Stimulated activated naive CD8-positive, alpha-beta T cell treated with anti-CD3 and anti-CD28 coated beads, Interleukin-15, Interleukin-2, amounts not matched to agents 100 ng/mL and 50 ng/mL, for 24 hours (primary cell): Measurements from ENCODE around the gene TEDDM1.
A peak's percentile ranks its signal among the peaks of the same experiment; 100 is the strongest.
"Not testable (repeated sequence)": the region's sequence is repeated elsewhere in the genome, so short reads cannot be mapped to it uniquely, and the experiment has no call there.

Source experiments
- H3K27ac Mint-ChIP-seq: one replicate; pipeline ENCODE4 v1.8.0; 2021; ENCODE audit warnings: mild to moderate bottlenecking, mixed read lengths
- H3K27me3 Mint-ChIP-seq: one replicate; pipeline ENCODE4 v1.8.0; 2021; ENCODE audit warnings: mixed read lengths
- H3K36me3 Mint-ChIP-seq: one replicate; pipeline ENCODE4 v1.8.0; 2021; ENCODE audit warnings: low read depth, mixed read lengths
- H3K4me1 Mint-ChIP-seq: one replicate; pipeline ENCODE4 v1.8.0; 2021; ENCODE audit warnings: low read depth, mixed read lengths
- H3K4me3 Mint-ChIP-seq: one replicate; pipeline ENCODE4 v1.8.0; 2021; ENCODE audit warnings: mild to moderate bottlenecking, mixed read lengths
- H3K9me3 Mint-ChIP-seq: one replicate; pipeline ENCODE4 v1.8.0; 2021; ENCODE audit warnings: mixed read lengths

The TEDDM1 gene

DNA sequence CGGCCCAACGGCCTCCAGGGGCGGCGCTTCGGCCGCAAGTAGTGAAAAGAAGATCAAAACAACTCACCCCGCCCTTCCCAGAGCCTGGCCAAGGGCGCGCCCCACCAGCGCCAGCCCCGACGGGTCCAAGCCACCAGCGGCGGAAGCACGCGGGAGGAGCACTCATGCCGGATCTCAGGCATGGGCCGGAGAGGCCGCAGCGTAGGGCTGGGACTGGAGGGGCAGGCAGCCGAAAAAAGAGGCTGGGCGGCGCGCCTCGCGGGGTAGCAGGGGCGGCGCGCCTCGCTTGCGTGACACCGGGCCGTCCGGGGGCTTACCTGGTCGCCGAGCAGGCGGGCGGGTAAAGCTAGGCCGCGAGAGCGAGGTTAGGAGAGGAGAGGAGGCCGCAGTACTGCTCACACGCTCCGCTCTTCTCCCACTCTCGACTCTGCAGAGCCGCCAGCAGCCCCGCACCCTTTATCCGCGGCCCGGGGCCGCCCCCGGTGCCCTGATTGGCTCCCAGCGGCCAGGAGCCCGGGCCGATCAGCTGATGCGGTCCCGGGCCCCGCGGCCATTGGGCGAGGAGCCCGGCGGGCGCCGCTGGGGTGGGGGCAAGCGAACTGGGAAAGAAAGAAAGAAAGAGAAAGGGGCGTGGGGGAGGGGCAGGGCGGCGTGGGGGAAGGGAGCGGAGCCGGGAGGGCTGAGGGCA lies 9.0 kb downstream of the TEDDM1 start, which contains the start of gene GLUL:
Gene GLUL (minus strand): TSS at position 429 of the 688 bp plus-strand sequence. CDS start 3,053 bp downstream, outside the sequence.
- Mint-ChIP-seq H3K36me3 (peaks cover 13% of the 10 kb centered on the region), H3K9me3 (no peaks in the 10 kb centered on the region), H3K27me3 (peaks cover 35% of the 10 kb centered on the region)

DNA sequence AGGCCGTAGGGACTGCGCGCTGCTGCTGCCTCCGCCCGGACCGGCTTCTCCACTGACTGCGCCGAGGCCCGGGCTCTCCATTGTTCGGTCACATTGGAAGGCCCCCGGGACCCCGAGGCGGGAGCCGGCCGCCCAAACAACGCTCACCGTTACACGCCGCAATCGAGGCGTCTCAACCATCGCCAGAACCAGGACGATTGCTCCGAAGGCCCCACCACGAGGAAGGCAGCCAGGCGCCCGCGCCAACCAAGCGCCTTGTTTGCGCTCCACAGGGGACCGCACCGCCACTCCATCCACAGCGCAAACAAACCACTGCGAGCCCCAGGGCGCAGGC lies 9.5 kb downstream of the TEDDM1 start:
- Mint-ChIP-seq H3K4me3 (peak overlapping the region; percentile 87), H3K9me3 (no peaks in the 10 kb centered on the region), H3K36me3 (peaks cover 18% of the 10 kb centered on the region), H3K27ac (peak overlapping the region; percentile 82), H3K4me1 (peaks cover 18% of the 10 kb centered on the region), H3K27me3 (peaks cover 33% of the 10 kb centered on the region)

More for the DNA sequence above, 9.0 kb downstream of the TEDDM1 start, which contains the start of gene GLUL:
- Mint-ChIP-seq H3K4me3 (peak within 1 kb of the TSS; percentile 87), H3K27ac (peak within 1 kb of the TSS; percentile 82), H3K4me1 (peaks cover 18% of the 10 kb centered on the region)

DNA sequence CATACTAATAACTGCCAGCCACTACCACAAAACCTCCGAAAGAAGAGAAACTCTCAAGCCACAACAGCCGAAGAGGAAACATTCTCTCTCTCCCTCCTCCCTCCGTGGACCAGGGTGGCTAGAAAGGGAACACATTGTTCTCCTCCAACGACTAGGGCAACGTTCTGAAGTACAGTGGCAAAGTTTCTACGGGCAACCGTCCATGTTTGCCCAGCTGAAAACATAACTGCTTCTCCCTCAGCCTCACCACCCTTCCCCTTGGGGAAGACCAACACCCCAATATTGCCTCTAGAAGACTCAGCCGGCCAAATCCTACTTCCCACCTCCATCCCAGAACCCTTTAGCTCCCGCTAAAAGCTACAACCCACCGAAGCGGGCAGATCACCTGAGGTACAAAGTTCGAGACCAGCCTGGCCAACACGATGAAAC lies 10.8 kb downstream of the TEDDM1 start:
- H3K9me3 Mint-ChIP-seq = no peaks in the 10 kb centered on the region
- H3K36me3 Mint-ChIP-seq = peaks cover 29% of the 10 kb centered on the region
- H3K4me1 Mint-ChIP-seq = peaks cover 18% of the 10 kb centered on the region
- peaks cover 28% of the 10 kb centered on the region for H3K27me3 Mint-ChIP-seq
- peak overlapping the region; percentile 87 for H3K4me3 Mint-ChIP-seq
- peak overlapping the region; percentile 40 for H3K27ac Mint-ChIP-seq

DNA sequence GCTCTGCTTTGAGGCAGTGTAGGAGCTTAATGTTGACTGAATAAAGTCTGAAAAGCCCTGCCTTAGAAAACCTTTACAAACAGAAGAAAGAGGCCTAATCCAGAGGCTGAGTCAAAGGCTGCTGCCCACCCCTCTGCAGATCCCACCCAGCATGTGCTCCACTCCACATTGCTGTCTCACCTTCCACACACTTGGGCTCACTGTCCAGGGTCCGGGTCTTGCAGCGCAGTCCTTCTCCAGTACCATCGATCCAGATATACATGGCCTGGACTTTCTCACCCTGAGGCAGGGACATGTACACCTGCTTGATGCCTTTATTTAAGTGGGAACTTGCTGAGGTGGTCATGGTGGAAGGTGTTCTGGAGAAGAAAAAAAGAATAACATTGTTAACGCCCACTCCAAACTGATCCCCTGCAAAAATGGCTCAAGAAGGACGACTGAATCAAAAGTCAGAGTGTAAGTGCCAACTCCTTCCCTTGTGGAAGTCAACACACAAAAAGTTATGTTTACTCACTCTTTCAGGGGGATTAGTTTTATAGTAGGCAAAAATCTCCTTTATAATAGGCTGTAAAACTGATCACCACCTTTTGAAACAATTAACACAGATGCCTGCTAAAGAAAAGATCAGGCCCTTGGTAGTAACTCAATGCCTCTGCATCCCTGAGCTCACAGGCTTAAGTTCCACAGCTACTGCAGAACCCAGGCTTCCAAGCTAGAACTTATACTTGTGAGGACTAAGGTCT lies 11.9 kb downstream of the TEDDM1 start:
- H3K9me3 Mint-ChIP-seq = no peaks in the 10 kb centered on the region
- H3K36me3 Mint-ChIP-seq = peaks cover 36% of the 10 kb centered on the region
- H3K4me1 Mint-ChIP-seq = peaks cover 18% of the 10 kb centered on the region
- no peak overlapping the region for H3K4me3 Mint-ChIP-seq
- H3K27me3 Mint-ChIP-seq = peaks cover 23% of the 10 kb centered on the region
- H3K27ac Mint-ChIP-seq = no peak overlapping the region

DNA sequence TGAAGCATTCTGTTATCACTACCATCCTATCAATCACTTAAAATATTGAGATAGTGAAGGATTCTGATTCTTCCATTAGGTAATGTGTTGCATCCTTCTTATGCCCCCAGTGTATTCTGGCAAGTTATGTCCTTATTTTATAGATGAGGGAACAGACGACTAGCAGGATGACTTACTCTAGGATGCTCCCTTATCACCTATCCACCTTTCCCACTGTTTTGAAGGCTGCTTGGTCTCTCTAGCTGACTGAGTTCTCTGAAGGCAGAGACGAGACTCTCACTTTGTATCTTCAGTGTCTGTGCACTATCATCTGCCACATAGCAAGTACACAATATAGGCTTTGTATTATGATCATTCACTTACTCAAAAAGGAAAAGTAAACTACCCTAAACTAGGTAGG lies 12.9 kb downstream of the TEDDM1 start:
- no peak overlapping the region for H3K27ac Mint-ChIP-seq
- H3K4me3 Mint-ChIP-seq = no peak overlapping the region
- H3K9me3 Mint-ChIP-seq = no peaks in the 10 kb centered on the region
- peaks cover 15% of the 10 kb centered on the region for H3K27me3 Mint-ChIP-seq
- peaks cover 36% of the 10 kb centered on the region for H3K36me3 Mint-ChIP-seq
- peaks cover 18% of the 10 kb centered on the region for H3K4me1 Mint-ChIP-seq

DNA sequence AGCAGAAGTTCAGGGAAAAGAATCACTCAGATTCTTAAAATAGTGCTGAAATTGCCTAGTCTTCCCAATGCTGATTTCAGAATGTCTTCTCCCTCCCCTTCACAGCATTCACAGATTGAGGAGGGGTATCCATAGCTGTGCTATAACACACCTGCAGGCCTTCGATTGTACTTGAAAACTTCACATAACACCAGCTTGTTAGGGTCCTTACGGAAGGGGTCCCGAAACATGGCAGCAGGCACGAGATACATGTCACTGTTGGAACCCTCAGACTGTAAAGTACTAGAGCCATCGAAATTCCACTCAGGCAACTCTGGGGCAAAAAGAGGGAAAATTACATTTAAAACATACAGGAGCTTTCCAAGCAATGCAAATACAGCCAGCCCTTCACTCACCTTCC lies 13.5 kb downstream of the TEDDM1 start:
- peaks cover 36% of the 10 kb centered on the region for H3K36me3 Mint-ChIP-seq
- H3K9me3 Mint-ChIP-seq = no peaks in the 10 kb centered on the region
- H3K4me1 Mint-ChIP-seq = peaks cover 18% of the 10 kb centered on the region
- H3K27me3 Mint-ChIP-seq = peaks cover 14% of the 10 kb centered on the region
- H3K4me3 Mint-ChIP-seq = no peak overlapping the region
- no peak overlapping the region for H3K27ac Mint-ChIP-seq

DNA sequence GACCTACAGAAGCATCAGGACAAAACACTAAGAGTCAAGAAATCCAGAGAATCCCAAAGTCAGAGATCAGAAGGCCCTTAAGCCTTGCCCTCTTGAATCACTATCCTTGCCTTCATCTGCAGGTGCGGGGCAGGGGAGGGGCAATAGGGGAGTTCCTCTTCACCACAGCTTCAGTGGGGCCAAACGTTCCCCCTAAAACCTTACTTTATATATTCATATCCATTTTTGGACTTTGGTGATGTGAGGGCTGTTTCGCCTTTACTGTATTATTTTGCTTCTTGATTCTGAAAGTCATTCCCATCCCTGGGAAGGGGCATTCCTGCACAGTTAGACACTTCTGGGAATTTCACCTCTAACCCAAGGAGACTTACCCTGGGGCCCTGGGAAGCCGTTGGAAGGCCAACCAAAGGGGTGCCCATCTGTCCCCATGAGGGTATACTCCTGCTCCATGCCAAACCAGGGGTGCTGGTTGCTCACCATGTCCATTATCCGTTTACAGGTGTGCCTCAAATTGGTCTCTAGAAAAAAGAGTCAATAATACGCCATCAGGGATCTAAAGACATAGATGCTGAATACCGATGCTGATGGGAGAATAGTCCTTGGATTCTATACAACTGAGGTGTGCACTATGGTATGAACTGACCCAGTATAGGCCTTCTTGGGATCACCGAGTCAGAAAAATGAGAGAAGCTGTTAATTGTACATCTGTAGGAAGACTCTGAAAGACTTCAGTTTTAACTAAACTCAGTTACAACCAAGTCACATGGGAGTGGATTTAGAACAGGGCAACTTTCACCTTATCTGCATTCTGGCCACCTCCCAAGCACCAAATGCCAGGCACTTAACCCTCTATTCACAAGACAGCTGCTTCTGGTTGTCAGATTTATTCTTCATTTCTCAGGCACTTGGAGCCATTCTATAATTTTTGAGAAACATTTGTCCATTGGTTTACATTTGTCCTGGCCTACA lies 14.3 kb downstream of the TEDDM1 start:
- Mint-ChIP-seq H3K4me3 (no peak overlapping the region), H3K36me3 (peaks cover 36% of the 10 kb centered on the region), H3K4me1 (peaks cover 16% of the 10 kb centered on the region), H3K27me3 (peaks cover 14% of the 10 kb centered on the region), H3K9me3 (no peaks in the 10 kb centered on the region), H3K27ac (no peak overlapping the region)

DNA sequence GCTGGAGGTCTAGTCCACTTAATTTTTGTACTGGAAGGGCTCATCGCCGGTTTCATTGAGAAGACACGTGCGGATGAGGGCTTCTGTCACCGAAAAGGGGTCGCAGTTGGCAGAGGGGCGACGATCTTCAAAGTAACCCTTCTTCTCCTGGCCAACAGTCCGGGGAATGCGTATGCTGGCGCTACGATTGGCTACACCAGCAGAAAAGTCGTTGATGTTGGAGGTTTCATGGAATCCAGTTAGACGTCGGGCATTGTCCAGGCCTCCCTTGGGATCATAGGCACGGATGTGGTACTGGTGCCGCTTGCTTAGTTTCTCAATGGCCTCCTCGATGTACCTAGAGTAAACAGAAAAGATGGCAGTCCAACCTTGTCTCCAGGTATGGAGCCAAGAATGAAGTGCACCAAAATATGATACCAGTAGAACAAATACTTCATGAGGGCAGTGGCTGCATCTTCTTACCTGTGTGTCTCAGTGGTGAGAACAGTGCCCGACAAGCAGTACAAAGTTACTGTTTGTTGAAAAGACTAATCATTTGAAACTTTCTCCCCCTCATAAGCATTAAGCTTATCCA lies 16.0 kb downstream of the TEDDM1 start:
- peaks cover 2% of the 10 kb centered on the region for H3K4me1 Mint-ChIP-seq
- H3K27me3 Mint-ChIP-seq = peaks cover 3% of the 10 kb centered on the region
- no peak overlapping the region for H3K4me3 Mint-ChIP-seq
- no peak overlapping the region for H3K27ac Mint-ChIP-seq
- H3K36me3 Mint-ChIP-seq = peaks cover 36% of the 10 kb centered on the region
- no peaks in the 10 kb centered on the region for H3K9me3 Mint-ChIP-seq

DNA sequence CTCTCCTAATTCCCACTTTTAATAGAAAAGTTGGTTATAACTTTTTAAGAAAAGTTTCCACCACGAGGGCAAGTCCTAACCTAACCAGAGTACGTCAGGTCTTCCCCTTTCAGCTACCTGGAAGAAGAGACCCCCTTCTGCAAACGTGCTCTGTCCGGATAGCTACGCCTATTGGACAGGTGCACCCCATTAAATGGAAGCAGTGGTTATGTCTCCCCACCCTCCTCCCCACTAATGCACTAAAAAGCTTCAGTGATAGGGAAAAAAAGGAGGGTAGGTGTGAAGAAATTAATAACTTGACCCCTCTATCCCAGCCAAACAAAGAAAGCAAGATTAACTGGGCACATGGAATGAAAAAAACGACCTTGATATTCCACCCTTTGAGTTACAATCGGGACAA lies 16.5 kb downstream of the TEDDM1 start:
- Mint-ChIP-seq H3K4me3 (no peak overlapping the region), H3K27ac (no peak overlapping the region), H3K9me3 (no peaks in the 10 kb centered on the region), H3K4me1 (no peaks in the 10 kb centered on the region), H3K27me3 (no peaks in the 10 kb centered on the region), H3K36me3 (peaks cover 36% of the 10 kb centered on the region)

DNA sequence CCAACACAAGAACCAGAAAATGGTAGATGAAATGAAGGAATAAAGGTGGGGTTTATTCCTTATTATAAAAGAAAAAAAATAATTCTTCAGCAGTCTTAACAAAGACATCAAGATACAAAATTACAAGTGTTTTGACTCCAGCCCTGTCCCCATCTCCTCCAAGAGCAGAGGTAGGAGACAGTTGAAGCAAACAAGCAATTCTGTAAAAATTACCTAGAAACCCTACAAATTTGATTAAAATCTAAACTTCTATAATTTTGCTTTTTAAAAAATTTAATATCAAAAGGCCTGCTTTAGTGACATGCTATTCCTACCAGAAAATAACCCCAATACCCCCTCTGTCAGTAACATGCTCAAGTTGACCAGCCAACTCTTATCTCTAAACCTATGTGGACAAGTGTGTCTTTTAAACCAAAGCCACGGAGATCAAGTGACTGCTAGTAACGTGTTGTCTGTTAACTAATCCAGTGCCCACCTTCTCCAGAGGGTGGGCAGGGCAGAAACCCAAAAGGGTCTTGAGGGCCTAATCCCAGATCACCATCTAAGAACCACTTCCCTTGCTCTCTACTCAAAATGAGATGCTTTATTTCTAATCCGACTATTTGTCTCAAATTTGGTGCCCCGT lies 17.3 kb downstream of the TEDDM1 start:
- Mint-ChIP-seq H3K4me3 (no peak overlapping the region), H3K27ac (no peak overlapping the region), H3K4me1 (no peaks in the 10 kb centered on the region), H3K27me3 (no peaks in the 10 kb centered on the region), H3K9me3 (no peaks in the 10 kb centered on the region), H3K36me3 (peaks cover 36% of the 10 kb centered on the region)

DNA sequence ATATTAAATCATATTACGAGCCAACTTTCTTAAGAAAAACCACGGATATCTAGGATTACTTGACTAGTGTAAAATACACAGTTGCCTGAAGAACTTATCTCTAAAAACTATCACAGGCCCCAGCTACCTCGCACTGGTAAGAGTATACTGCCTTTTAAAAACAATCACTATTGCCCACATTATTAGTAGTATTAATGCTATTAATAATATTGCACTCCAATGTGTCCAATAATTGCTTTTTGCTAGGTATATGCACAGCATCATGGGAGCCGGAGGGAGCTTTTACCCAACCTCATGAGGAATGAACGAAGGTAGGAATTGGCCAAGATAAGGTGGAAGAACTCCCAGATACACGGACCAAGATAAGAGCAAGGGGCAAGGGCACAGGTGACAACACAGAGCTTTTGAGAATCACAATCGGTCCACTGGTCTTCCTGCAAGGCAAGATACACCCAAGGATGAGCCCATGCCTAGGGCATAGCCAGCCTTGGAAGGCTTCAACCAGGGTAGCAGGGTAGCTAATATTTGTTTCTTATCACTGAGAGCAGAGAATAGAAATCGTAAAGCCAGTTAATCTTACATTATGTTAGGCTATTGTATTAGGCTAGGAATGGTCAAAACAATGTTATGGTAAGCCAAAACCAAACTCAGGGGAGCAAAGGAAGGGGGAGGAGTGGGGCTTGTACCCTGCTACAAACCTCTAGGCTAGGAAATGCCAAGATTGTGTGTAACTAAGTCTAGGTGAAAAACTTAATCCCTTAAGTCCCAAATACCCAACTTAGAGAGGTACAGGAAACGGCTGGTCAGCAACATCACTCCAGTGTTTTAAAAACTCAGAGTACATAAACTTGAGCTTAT lies 18.3 kb downstream of the TEDDM1 start:
- no peak overlapping the region for H3K27ac Mint-ChIP-seq
- no peak overlapping the region for H3K4me3 Mint-ChIP-seq
- no peaks in the 10 kb centered on the region for H3K9me3 Mint-ChIP-seq
- H3K27me3 Mint-ChIP-seq = no peaks in the 10 kb centered on the region
- H3K4me1 Mint-ChIP-seq = no peaks in the 10 kb centered on the region
- H3K36me3 Mint-ChIP-seq = peaks cover 30% of the 10 kb centered on the region

DNA sequence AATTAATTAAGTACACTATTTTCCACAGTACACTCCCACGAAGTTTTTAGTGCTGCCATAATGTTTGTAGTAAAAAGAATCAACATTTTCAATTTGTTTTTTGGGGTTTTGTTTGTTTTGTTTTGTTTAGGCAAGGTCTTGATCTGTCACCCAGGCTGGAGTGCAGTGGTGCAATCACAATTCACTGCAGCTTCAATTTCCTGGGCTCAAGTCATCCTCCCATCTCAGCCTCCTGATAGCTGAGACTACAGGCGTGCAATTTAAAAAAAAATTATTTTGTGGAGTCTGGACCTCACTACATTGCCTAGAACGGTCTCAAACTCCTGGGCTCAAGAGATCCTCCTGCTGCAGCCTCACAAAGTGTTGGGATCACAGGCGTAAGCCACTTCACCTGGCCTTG lies 20.3 kb downstream of the TEDDM1 start:
- H3K4me1 Mint-ChIP-seq = no peaks in the 10 kb centered on the region
- H3K9me3 Mint-ChIP-seq = no peaks in the 10 kb centered on the region
- no peak overlapping the region for H3K27ac Mint-ChIP-seq
- no peaks in the 10 kb centered on the region for H3K27me3 Mint-ChIP-seq
- H3K4me3 Mint-ChIP-seq = no peak overlapping the region
- H3K36me3 Mint-ChIP-seq = peaks cover 11% of the 10 kb centered on the region

DNA sequence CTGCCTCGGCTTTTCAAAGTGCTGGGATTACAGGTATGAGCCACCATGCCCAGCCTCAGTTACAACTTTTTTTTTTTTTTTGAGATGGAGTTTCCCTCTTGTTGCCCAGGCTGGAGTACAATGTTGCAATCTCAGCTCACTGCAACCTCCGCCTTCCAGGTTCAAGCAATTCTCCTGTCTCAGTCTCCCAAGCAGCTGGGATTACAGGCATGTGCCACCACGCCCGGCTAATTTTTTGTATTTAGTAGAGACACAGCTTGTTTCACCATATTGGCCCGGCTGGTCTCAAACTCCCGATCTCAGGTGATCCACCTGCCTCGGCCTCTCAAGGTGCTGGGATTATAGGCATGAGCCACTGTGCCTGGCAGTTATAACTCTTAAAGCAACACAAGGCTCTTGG lies 20.7 kb downstream of the TEDDM1 start:
- H3K4me3 Mint-ChIP-seq, H3K27ac Mint-ChIP-seq, H3K9me3 Mint-ChIP-seq, H3K4me1 Mint-ChIP-seq, H3K27me3 Mint-ChIP-seq, H3K36me3 Mint-ChIP-seq: not testable (repeated sequence)
